ENCODE data around the gene ZNF576.
"Not testable (repeated sequence)": the region's sequence is repeated elsewhere in the genome, so short reads cannot be mapped to it uniquely, and the experiment has no call there.

Gene ZNF576

DNA sequence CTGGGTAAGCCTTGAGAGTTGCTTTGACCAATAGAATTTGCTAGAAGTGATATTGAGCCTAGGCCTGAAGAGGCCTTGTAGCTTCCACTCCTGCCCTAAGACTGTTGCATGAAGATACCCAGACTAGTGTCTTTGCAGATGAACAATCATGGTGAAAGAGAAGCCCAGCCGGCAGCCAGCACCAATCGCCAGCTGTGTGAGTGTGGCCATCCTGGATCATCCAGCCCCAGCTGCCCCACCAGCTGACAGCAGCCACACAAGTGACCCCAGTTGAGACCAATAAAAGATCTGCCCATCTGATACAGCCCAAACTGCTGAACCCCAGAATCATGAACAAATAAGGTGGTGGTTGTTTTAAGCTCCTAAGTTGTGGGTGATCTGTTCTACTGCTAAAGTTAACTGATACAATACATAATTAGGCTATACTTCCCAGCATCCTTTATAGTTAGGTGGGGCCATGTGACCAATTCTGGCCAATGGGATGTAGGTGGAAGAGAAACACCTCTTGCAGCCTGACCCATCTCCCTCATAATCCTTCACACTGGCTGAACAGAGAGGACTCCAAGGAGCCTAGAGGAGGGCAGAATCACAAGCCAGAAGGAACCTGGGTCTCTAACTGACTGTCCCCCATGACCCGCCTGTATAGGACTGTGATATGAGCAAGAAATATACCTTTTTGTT lies 32.4 kb downstream of the ZNF576 start:
- DNase-seq: no peak

GRCh38 chr19:43631491-43631890 lies 35.1 kb downstream of the ZNF576 start:
- no peak for DNase-seq

- no peak for DNase-seq
Measured at GRCh38 chr19:43633520-43633919, 37.1 kb downstream of the ZNF576 start.

GRCh38 chr19:43634068-43634467 lies 37.7 kb downstream of the ZNF576 start:
- no peak for DNase-seq

- no peak for DNase-seq
Measured at GRCh38 chr19:43634506-43634871, 38.1 kb downstream of the ZNF576 start.

GRCh38 chr19:43634872-43635560 lies 38.6 kb downstream of the ZNF576 start:
- DNase-seq: no peak

- not testable (repeated sequence) for DNase-seq
Measured at GRCh38 chr19:43635561-43635940, 39.2 kb downstream of the ZNF576 start.

GRCh38 chr19:43636121-43636683 lies 39.8 kb downstream of the ZNF576 start:
- DNase-seq: no peak

GRCh38 chr19:43638214-43638994 lies 42.0 kb downstream of the ZNF576 start:
- DNase-seq: no peak

GRCh38 chr19:43638995-43639518 lies 42.7 kb downstream of the ZNF576 start:
- DNase-seq: no peak

DNA sequence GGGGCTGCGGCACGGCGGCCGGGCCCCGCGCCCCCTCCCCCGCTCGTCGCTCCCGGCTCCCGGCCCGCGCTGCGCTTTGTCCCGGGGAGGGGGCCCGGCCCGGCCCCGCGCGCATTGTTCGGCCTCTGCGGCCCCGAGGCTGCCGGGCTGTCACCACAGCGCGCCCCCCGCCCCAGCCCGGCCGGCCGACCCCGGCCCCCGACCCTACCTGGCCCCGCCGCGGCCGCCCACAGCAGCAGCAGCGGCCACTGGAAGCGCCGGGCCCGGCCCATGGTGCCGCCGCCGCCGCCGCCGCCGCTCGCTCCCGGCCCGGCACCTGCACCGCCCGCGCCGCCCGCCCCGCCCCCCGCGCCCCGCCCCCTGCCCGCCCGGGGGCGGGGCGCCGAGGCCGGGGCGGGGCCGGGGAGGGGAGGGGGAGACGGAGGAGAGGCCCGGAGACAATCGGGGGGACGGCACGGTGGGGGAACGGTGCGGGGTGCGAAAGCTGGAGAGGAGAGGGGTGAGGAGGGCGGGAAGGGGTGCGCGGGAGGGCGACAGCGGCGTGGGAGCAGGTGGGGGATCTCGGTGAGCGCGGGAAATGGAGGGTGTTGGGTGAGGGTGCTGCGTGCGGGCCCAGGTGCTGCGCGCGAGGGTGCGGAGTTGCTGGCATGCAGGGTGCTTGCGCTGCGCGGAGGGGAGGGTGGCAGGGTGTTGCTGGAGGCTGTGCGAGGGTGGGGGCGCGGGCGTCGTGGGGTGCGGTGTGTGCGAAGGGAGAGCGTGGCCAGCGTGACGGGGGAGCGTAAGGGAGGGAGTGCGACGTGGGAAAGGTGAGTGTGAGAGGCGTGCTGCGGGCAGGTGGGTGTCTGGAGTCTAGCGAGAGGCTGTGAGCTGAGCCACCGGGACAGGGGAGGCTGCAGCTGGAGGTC lies 43.4 kb downstream of the ZNF576 start, which contains the start of gene CADM4:
TSS of gene CADM4 (minus strand) at position 332 of the 905 bp plus-strand sequence. CDS start at position 272, 60 bp downstream.
- peak in 1 of 2 experiments; percentile 34 for DNase-seq

DNA sequence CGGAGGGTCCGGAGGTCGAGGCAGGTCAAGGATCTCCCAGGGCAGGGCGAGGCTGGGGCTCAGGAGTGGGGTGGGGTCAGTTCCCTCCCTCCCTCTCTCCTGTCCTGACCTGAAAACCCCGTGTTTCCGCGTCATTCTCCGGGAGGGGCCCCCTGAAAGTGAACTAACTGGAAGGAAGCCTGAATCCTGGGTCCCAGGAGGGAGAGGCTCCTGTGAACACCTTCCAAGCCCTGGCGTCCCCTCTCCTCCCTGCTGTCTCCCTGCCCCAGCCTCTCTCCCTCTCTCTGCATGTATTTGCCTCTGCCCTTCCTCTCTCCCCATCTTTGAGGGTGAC lies 44.0 kb downstream of the ZNF576 start:
- no peak for DNase-seq

- no peak for DNase-seq
Measured at GRCh38 chr19:43641333-43641732, 44.9 kb downstream of the ZNF576 start.

- no peak for DNase-seq
Measured at GRCh38 chr19:43642531-43642930, 46.1 kb downstream of the ZNF576 start.

DNA sequence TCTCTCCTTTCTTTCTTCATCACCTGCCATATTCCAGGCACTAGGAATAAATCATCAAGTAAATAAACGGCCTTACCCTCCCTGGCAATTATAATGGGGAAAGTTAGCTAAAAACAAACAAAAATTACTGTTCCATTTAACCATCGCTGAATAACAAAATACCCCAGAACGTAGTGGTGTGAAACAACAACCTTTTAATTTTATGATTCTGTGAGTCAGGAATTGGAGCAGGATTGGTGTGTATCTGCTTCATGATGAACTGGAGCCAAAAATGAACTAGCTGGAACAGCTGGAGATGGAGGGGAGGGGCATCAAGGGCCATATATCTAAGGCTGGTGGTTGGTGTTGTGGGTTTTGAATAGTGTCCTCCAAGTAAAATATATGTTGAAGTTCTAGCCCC lies 46.9 kb downstream of the ZNF576 start:
- no peak for DNase-seq

DNA sequence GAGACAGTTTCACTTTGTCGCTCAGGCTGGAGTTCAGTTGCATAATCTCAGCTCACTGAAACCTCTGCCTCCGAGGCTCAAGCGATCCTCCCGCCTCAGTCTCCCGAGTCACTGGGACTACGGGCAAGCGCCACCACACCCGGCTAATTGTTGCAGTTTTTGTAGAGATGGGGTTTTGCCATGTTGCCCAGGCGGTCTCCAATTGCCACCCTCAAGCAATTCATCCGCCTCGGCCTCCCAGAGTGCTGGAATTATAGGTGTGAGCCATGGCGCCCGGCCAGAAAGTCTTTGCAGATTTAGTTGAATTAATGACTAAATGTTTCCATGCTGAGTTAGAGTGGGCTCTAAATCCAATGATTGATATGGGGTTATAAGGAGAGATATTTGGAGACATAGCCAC lies 47.8 kb downstream of the ZNF576 start:
- no peak for DNase-seq

DNA sequence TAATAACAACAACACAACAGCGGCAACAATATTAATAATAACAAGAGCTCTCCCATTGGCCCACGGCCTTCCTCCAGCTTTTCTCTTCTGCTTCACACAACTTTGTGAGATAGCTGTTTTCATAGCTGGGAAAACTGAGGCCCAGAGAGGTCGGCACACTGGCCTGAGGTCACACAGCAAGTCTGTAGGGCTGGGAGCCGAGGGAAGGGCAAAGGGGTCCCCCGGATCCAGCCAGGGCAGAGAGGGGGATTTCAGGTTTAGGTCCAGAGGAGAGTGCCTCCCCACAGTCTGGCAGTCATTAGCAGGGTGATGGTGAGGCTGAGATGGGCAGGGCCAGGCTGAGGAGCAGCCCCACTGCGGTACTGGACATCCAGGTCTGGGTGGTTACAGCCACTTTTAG lies 52.2 kb downstream of the ZNF576 start:
- DNase-seq: no peak

DNA sequence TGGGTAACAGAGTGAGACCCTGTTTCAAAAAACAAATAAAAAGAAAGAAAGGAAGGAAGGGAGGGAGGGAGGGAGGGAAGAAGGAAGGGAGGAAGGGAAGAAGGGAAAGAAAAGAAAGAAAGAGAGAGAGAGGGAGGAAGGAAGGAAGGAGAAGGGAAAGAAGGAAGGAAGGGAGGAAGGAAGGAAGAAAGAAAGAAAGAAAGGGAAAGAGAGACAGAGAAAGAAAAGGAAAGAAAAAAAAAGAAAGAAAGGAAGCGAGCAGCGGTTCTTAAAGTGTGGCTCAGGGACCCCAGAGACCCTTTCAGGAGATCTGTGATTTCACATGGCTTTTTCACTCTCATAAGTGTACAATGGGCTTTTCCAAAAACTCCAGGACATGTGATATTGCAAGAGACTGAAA lies 53.1 kb downstream of the ZNF576 start:
- DNase-seq: no peak

- not testable (repeated sequence) for DNase-seq
Measured at GRCh38 chr19:43650276-43650675, 53.9 kb downstream of the ZNF576 start.
